Neural crest cell (in vitro differentiated cells): ENCODE results near the gene RTTN. TPM values are rescaled to one million over a fixed set of nuclear protein-coding genes. Genes with fewer than 3 reads are reported as not detected.

ENCODE experiments used
- DNase-seq: peaks from one replicate; pipeline ENCODE4 v3.0.0; 2021; ENCODE audit warnings: low read depth, mixed read lengths, low spot score
- H3K27ac Mint-ChIP-seq: one replicate; pipeline ENCODE4 v1.8.0; 2021; ENCODE audit warnings: mild to moderate bottlenecking, mixed read lengths; ENCODE audit not compliant: unreplicated experiment
- H3K27me3 Mint-ChIP-seq: 2 replicates; pipeline ENCODE4 v1.8.0; 2021; ENCODE audit warnings: low read depth, mild to moderate bottlenecking, mixed read lengths
- H3K36me3 Mint-ChIP-seq: 2 replicates; pipeline ENCODE4 v1.8.0; 2021; ENCODE audit warnings: low read depth, mild to moderate bottlenecking, mixed read lengths
- H3K4me1 Mint-ChIP-seq: 2 replicates; pipeline ENCODE4 v1.8.0; 2021; ENCODE audit warnings: mixed read lengths
- H3K4me3 Mint-ChIP-seq: one replicate; pipeline ENCODE4 v1.8.0; 2021; ENCODE audit warnings: mild to moderate bottlenecking, mixed read lengths
- H3K9me3 Mint-ChIP-seq: 2 replicates; pipeline ENCODE4 v1.8.0; 2021; ENCODE audit warnings: mixed read lengths
- total RNA-seq: library from RNA; stranded (reverse); gene quantifications from 2 replicates; pipeline ENCODE4 v1.2.1, GENCODE V29; 2021
- TF ChIP-seq, protein P1 (sequence below): fragments of 200-600 bp; sonication (generic); conservative IDR thresholded peaks from 2 replicates; pipeline ENCODE4 v1.5.0; 2021; ENCODE audit warnings: antibody characterized with exemption, mild to moderate bottlenecking

RTTN gene
- total RNA-seq, 1 donor from 2014 or later = 34.8 TPM

DNA sequence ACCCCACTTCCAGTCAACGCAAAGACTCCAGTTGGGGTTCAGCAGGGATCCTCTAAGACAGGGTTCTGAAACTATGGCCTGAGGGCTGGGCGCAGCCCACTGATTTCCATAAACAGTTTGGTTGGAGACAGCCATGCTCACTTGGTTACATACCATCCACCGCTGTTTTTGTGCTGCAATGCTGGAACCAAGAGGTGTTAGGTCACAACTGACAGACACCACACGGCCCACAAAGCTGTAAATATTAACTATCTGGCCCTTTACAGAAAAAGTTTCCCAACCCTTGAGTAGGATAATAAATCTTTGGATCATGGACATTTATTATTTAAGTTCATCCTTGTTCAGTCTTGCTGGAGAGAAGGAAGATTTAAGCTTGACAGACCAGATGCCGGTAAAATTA is 249.4 kb downstream of the RTTN start:
- Mint-ChIP-seq H3K27ac (no peak overlapping the region), H3K27me3 (no peaks in the 10 kb centered on the region), H3K36me3 (peaks cover 2% of the 10 kb centered on the region), H3K4me3 (no peak overlapping the region), H3K9me3 (peaks cover 7% of the 10 kb centered on the region), H3K4me1 (peaks cover 4% of the 10 kb centered on the region)
- no peak for DNase-seq
- TF ChIP-seq, protein P1, sequence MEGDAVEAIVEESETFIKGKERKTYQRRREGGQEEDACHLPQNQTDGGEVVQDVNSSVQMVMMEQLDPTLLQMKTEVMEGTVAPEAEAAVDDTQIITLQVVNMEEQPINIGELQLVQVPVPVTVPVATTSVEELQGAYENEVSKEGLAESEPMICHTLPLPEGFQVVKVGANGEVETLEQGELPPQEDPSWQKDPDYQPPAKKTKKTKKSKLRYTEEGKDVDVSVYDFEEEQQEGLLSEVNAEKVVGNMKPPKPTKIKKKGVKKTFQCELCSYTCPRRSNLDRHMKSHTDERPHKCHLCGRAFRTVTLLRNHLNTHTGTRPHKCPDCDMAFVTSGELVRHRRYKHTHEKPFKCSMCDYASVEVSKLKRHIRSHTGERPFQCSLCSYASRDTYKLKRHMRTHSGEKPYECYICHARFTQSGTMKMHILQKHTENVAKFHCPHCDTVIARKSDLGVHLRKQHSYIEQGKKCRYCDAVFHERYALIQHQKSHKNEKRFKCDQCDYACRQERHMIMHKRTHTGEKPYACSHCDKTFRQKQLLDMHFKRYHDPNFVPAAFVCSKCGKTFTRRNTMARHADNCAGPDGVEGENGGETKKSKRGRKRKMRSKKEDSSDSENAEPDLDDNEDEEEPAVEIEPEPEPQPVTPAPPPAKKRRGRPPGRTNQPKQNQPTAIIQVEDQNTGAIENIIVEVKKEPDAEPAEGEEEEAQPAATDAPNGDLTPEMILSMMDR = no peak

DNA sequence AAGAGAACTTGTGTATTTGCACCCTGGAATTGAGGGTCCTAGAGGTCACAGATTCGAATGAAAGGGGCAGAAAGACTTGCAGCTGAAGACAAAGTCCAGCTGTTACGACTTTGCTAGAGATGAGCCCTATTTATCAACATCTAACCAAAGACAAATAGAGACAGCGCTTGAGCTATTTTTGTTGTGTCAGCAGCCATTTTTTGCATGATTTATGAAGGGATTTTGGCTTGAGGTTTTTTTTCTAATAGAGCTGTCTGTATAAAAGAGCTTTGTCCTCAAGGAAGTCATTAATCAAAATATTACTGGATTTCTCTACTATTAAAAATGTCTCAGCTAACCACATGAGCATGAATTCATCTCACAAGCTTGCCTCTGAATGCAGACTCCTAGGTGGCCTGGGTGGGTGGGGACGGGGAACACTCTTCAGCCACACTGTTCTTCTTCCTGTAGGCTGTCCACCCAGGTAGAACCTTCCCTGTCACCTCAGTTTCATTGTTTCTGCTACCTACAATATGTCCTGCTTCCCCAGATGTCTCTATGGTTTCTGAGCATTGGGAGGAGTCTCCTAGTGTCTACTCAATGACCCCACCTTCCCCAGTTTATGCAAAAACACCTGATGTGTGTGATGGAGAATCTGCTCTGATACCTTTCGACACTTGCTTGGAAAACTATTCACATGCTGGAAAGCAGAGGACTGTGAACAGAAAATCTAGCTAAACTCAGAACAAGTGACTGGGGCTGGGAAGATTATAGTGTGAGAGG is 250.6 kb downstream of the RTTN start:
- H3K27ac Mint-ChIP-seq = no peak overlapping the region
- H3K9me3 Mint-ChIP-seq = peaks cover 7% of the 10 kb centered on the region
- no peak overlapping the region for H3K4me3 Mint-ChIP-seq
- H3K4me1 Mint-ChIP-seq = peaks cover 4% of the 10 kb centered on the region
- TF ChIP-seq, protein P1 = no peak
- peaks cover 2% of the 10 kb centered on the region for H3K36me3 Mint-ChIP-seq
- no peak for DNase-seq
- no peaks in the 10 kb centered on the region for H3K27me3 Mint-ChIP-seq

DNA sequence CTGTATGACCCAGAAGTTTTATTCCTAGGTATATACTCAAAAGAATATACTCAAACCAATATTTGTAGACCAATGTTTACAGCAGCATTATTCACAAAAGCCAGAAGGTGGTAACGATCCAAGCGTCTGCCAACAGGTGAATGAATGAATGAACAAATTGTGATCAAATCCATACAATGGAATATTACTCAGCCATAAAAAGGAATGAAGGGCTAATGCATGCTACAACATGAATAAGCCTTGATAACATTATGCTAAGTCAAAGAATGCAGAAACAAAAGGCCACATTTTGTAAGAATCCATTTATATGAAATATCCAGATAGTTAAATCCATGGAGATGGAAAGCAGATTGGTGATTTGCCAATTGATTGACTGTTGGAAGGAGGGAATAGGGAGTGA is 252.3 kb downstream of the RTTN start:
- H3K27me3 Mint-ChIP-seq = no peaks in the 10 kb centered on the region
- no peak overlapping the region for H3K27ac Mint-ChIP-seq
- H3K9me3 Mint-ChIP-seq = peaks cover 7% of the 10 kb centered on the region
- peaks cover 4% of the 10 kb centered on the region for H3K4me1 Mint-ChIP-seq
- H3K36me3 Mint-ChIP-seq = peaks cover 2% of the 10 kb centered on the region
- DNase-seq = no peak
- no peak overlapping the region for H3K4me3 Mint-ChIP-seq
- TF ChIP-seq, protein P1 = no peak

Other genes starting within 250 kb of the RTTN start
- gene SOCS6, start 83.4 kb upstream of the RTTN start, total RNA-seq = 26.8 and 28.9 TPM in 2 replicates